ENCODE measurements around the gene FECH. TPM values are rescaled to one million over a fixed set of nuclear protein-coding genes. Genes with fewer than 3 reads are reported as not detected.

FECH gene
- total and polyA plus RNA-seq, 10 of the 15 experiments (the other 5 are each of a cell fraction or from before 2014, with no cell fraction given), result 9.9 to 50.0 (median 30.1) TPM

GRCh38 chr18:57576316-57576715 lies 10.2 kb downstream of the FECH start (continued):
- TF ChIP-seq, protein P1, sequence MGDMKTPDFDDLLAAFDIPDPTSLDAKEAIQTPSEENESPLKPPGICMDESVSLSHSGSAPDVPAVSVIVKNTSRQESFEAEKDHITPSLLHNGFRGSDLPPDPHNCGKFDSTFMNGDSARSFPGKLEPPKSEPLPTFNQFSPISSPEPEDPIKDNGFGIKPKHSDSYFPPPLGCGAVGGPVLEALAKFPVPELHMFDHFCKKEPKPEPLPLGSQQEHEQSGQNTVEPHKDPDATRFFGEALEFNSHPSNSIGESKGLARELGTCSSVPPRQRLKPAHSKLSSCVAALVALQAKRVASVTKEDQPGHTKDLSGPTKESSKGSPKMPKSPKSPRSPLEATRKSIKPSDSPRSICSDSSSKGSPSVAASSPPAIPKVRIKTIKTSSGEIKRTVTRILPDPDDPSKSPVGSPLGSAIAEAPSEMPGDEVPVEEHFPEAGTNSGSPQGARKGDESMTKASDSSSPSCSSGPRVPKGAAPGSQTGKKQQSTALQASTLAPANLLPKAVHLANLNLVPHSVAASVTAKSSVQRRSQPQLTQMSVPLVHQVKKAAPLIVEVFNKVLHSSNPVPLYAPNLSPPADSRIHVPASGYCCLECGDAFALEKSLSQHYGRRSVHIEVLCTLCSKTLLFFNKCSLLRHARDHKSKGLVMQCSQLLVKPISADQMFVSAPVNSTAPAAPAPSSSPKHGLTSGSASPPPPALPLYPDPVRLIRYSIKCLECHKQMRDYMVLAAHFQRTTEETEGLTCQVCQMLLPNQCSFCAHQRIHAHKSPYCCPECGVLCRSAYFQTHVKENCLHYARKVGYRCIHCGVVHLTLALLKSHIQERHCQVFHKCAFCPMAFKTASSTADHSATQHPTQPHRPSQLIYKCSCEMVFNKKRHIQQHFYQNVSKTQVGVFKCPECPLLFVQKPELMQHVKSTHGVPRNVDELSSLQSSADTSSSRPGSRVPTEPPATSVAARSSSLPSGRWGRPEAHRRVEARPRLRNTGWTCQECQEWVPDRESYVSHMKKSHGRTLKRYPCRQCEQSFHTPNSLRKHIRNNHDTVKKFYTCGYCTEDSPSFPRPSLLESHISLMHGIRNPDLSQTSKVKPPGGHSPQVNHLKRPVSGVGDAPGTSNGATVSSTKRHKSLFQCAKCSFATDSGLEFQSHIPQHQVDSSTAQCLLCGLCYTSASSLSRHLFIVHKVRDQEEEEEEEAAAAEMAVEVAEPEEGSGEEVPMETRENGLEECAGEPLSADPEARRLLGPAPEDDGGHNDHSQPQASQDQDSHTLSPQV (IDR thresholded peaks at IDR 0.05), result no peak
- TF ChIP-seq, protein P2, sequence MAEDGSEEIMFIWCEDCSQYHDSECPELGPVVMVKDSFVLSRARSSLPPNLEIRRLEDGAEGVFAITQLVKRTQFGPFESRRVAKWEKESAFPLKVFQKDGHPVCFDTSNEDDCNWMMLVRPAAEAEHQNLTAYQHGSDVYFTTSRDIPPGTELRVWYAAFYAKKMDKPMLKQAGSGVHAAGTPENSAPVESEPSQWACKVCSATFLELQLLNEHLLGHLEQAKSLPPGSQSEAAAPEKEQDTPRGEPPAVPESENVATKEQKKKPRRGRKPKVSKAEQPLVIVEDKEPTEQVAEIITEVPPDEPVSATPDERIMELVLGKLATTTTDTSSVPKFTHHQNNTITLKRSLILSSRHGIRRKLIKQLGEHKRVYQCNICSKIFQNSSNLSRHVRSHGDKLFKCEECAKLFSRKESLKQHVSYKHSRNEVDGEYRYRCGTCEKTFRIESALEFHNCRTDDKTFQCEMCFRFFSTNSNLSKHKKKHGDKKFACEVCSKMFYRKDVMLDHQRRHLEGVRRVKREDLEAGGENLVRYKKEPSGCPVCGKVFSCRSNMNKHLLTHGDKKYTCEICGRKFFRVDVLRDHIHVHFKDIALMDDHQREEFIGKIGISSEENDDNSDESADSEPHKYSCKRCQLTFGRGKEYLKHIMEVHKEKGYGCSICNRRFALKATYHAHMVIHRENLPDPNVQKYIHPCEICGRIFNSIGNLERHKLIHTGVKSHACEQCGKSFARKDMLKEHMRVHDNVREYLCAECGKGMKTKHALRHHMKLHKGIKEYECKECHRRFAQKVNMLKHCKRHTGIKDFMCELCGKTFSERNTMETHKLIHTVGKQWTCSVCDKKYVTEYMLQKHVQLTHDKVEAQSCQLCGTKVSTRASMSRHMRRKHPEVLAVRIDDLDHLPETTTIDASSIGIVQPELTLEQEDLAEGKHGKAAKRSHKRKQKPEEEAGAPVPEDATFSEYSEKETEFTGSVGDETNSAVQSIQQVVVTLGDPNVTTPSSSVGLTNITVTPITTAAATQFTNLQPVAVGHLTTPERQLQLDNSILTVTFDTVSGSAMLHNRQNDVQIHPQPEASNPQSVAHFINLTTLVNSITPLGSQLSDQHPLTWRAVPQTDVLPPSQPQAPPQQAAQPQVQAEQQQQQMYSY (CRISPR knock-in tag; IDR thresholded peaks at IDR 0.05), result no peak
- TF ChIP-seq BCL11A (IDR thresholded peaks at IDR 0.05; ENCODE audit: low read depth, low read length), result no peak
- no peak for TF ChIP-seq CBX3 (IDR thresholded peaks at IDR 0.05; ENCODE audit: borderline replicate concordance, low read depth)
- TF ChIP-seq SMC3 (IDR thresholded peaks at IDR 0.05; ENCODE audit: borderline replicate concordance, low read length), result no peak
- TF ChIP-seq PAX8 (IDR thresholded peaks at IDR 0.05), result no peak
- no peak for TF ChIP-seq SREBF1 (IDR thresholded peaks at IDR 0.05; ENCODE audit: low read length)
- no peak for TF ChIP-seq IRF4 (IDR thresholded peaks at IDR 0.05; ENCODE audit: low read depth, low read length)
- TF ChIP-seq MYC (IDR thresholded peaks at IDR 0.05; ENCODE audit: insufficient read depth, insufficient read length, insufficient replicate concordance, low read length, severe bottlenecking), result no peak
- no peak for TF ChIP-seq HDGF (IDR thresholded peaks at IDR 0.05)
- no peak for TF ChIP-seq HCFC1 (IDR thresholded peaks at IDR 0.05; ENCODE audit: low read length)

Measured in GM12878 (cell line).